GM23248 (cell line): Measurements from ENCODE around the gene ATP5PO. TPM values are rescaled to one million over a fixed set of nuclear protein-coding genes. Genes with fewer than 3 reads are reported as not detected.

ENCODE experiments used
- DNase-seq: peaks from one replicate; pipeline ENCODE4 v3.0.0-alpha.2; 2015
- H2AFZ ChIP-seq: fragments of 200-600 bp; sonication (generic); 2 replicates; pipeline ENCODE4 v1.6.1; 2016; ENCODE audit warnings: antibody characterized with exemption
- H3F3A ChIP-seq: fragments of 200-600 bp; sonication (generic); 2 replicates; pipeline ENCODE4 v1.6.1; 2016; ENCODE audit warnings: mild to moderate bottlenecking, antibody characterized with exemption, mixed run types; ENCODE audit not compliant: insufficient read depth
- H3K27ac ChIP-seq: fragments of 200-600 bp; sonication (generic); 2 replicates; pipeline ENCODE4 v1.5.1; 2016; ENCODE audit warnings: mild to moderate bottlenecking
- H3K27me3 ChIP-seq: fragments of 200-600 bp; sonication (generic); replicated peaks from 2 replicates; pipeline ENCODE4 v1.6.1; 2016; ENCODE audit warnings: mild to moderate bottlenecking; ENCODE audit not compliant: insufficient read depth
- H3K36me3 ChIP-seq: fragments of 200-600 bp; sonication (generic); 2 replicates; pipeline ENCODE4 v1.6.1; 2016; ENCODE audit warnings: low read depth, mild to moderate bottlenecking
- H3K4me1 ChIP-seq: fragments of 200-600 bp; sonication (generic); 2 replicates; pipeline ENCODE4 v1.6.1; 2016; ENCODE audit warnings: mild to moderate bottlenecking; ENCODE audit not compliant: insufficient read depth
- H3K4me2 ChIP-seq: fragments of 200-600 bp; sonication (generic); one replicate; pipeline ENCODE4 v1.6.1; 2016; ENCODE audit warnings: mild to moderate bottlenecking; ENCODE audit not compliant: unreplicated experiment
- H3K4me3 ChIP-seq: fragments of 200-600 bp; sonication (generic); 2 replicates; pipeline ENCODE4 v1.5.1; 2016; ENCODE audit warnings: mild to moderate bottlenecking
- H3K79me2 ChIP-seq: fragments of 200-600 bp; sonication (generic); 2 replicates; pipeline ENCODE4 v1.6.1; 2016; ENCODE audit warnings: mild to moderate bottlenecking; ENCODE audit not compliant: insufficient read depth
- H3K9ac ChIP-seq: fragments of 200-600 bp; sonication (generic); 2 replicates; pipeline ENCODE4 v1.6.1; 2016; ENCODE audit warnings: mild to moderate bottlenecking
- H3K9me2 ChIP-seq: fragments of 200-600 bp; sonication (generic); 2 replicates; pipeline ENCODE4 v1.6.1; 2016; ENCODE audit warnings: mixed run types, mild to moderate bottlenecking, moderate library complexity; ENCODE audit not compliant: insufficient read depth
- H3K9me3 ChIP-seq: fragments of 200-600 bp; sonication (generic); one replicate; pipeline ENCODE4 v1.6.1; 2017; ENCODE audit warnings: low read depth
- H4K20me1 ChIP-seq: fragments of 200-600 bp; sonication (generic); 2 replicates; pipeline ENCODE4 v1.6.0; 2016; ENCODE audit not compliant: insufficient read depth
- EZH2 ChIP-seq: fragments of 200-600 bp; sonication (generic); IDR thresholded peaks from 2 replicates; pipeline ENCODE4 v1.6.1; 2018; ENCODE audit warnings: antibody characterized with exemption, mild to moderate bottlenecking; ENCODE audit not compliant: insufficient read depth, poor library complexity, severe bottlenecking
- EZH2phosphoT487 ChIP-seq: fragments of 200-600 bp; sonication (generic); IDR thresholded peaks from 2 replicates; pipeline ENCODE4 v1.6.1; 2018; ENCODE audit warnings: antibody characterized with exemption, moderate library complexity, mild to moderate bottlenecking, low read depth; ENCODE audit not compliant: insufficient read depth
- WGBS, 2 experiments: methylation state at CpG; one replicate each; pipeline ENCODE4 v1.1.6; 2015 to 2017; ENCODE audit warnings: low lambda C conversion rate in 2 of 2, low coverage in 1 of 2; ENCODE audit errors: missing lambda C conversion rate in 2 of 2; 5-methylcytosine and 5-hydroxymethylcytosine counted together
- in situ Hi-C: fragments of 300-500 bp; cut with MboI; formaldehyde crosslinking; loops from 2 replicates; pipeline ENCODE4 v1.15.0; 2020
- polyA plus RNA-seq: library from polyadenylated mRNA; unstranded; fragments of >200 nt; fragmentation: Nextera tagmentation; extraction: Ambion mirVana; gene quantifications from 2 replicates; pipeline ENCODE4 v1.2.1, GENCODE V29; 2016
- total RNA-seq: library from RNA; depleted of rRNA; stranded (reverse); fragments of >200 nt; shearing (Covaris generic); gene quantifications from 2 replicates; pipeline ENCODE4 v1.2.3, GENCODE V29; 2014

Gene ATP5PO
- total and polyA plus RNA-seq, 2 experiments from 2014 or later, result 122 to 237 TPM

- no peaks in the 10 kb centered on the region for H3K27me3 ChIP-seq
- no peak overlapping the region for H3K4me2 ChIP-seq
- peaks cover 26% of the 10 kb centered on the region for H3K79me2 ChIP-seq
- H3K9ac ChIP-seq, result no peak overlapping the region
- no peak for DNase-seq
- H4K20me1 ChIP-seq, result no peaks in the 10 kb centered on the region
- H3F3A ChIP-seq, result no peaks in the 10 kb centered on the region
- H3K9me3 ChIP-seq, result no peaks in the 10 kb centered on the region
- TF ChIP-seq EZH2phosphoT487, result no peak
- TF ChIP-seq EZH2, result no peak
- H3K27ac ChIP-seq, result no peak overlapping the region
- 90 to 96% methylated on average over 6 of the region's 6 CpGs for WGBS, 2 experiments
- in situ Hi-C loops, result loop anchor here (25.0 kb wide), 1 partner anchor 728 kb away; no protein-coding TSS in a partner anchor
- no peak overlapping the region for H3K4me3 ChIP-seq
- H2AFZ ChIP-seq, result no peak overlapping the region
- H3K4me1 ChIP-seq, result peaks cover 8% of the 10 kb centered on the region; the same call in 1 of the 2 replicates
- no peaks in the 10 kb centered on the region for H3K9me2 ChIP-seq
- peaks cover 58% of the 10 kb centered on the region for H3K36me3 ChIP-seq
These were observed 5.8 kb downstream of the ATP5PO start for GRCh38 chr21:33909756-33910155.

DNA sequence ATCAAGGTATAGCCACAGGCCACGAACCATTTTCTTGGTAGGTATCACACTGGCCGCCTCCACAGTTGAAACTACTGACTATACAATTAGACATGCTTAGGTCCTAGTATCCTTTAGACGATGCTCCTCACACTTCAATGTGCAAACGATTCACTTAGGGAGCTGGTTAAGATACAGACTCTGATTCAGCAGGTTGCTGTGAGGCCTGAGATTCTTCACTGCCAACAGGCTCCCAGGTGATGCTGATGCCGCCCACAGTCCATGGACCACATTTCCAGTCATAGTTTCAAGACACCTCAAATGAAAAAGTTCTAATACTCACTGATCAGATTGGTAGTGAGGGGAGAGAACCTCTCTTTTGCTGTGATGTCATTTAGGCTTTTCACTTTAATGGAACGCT lies 6.8 kb downstream of the ATP5PO start:
- Histone ChIP-seq H3K4me1 (no peaks in the 10 kb centered on the region), H4K20me1 (no peaks in the 10 kb centered on the region), H3K9ac (no peak overlapping the region), H3K79me2 (peaks cover 16% of the 10 kb centered on the region), H3K36me3 (peaks cover 58% of the 10 kb centered on the region), H2AFZ (no peak overlapping the region), H3K9me3 (no peaks in the 10 kb centered on the region), H3K4me3 (no peak overlapping the region), H3F3A (no peaks in the 10 kb centered on the region), H3K4me2 (no peak overlapping the region), H3K27me3 (no peaks in the 10 kb centered on the region), H3K9me2 (no peaks in the 10 kb centered on the region), H3K27ac (no peak overlapping the region)
- in situ Hi-C loops, result loop anchor here (25.0 kb wide), 1 partner anchor 729 kb away; no protein-coding TSS in a partner anchor
- no peak for TF ChIP-seq EZH2phosphoT487
- TF ChIP-seq EZH2, result no peak
- WGBS, 2 experiments, result 73 to 76% methylated on average over 6 of the region's 6 CpGs
- no peak for DNase-seq

- peaks cover 20% of the 10 kb centered on the region for H3F3A ChIP-seq
- no peak overlapping the region for H3K4me3 ChIP-seq
- peaks cover 31% of the 10 kb centered on the region for H3K36me3 ChIP-seq
- no peak overlapping the region for H2AFZ ChIP-seq
- peaks cover 10% of the 10 kb centered on the region for H3K4me1 ChIP-seq
- H3K27me3 ChIP-seq, result no peaks in the 10 kb centered on the region
- H4K20me1 ChIP-seq, result no peaks in the 10 kb centered on the region
- no peaks in the 10 kb centered on the region for H3K79me2 ChIP-seq
- no peak overlapping the region for H3K4me2 ChIP-seq
- no peaks in the 10 kb centered on the region for H3K9me3 ChIP-seq
- in situ Hi-C loops, result loop anchor here (25.0 kb wide), 1 partner anchor 733 kb away; no protein-coding TSS in a partner anchor
- no peak for DNase-seq
- H3K27ac ChIP-seq, result no peak overlapping the region
- no peaks in the 10 kb centered on the region for H3K9me2 ChIP-seq
- TF ChIP-seq EZH2, result no peak
- TF ChIP-seq EZH2phosphoT487, result no peak
- H3K9ac ChIP-seq, result no peak overlapping the region
- WGBS, 2 experiments, result 84% methylated on average over 5 of the region's 5 CpGs
These were observed 11.6 kb downstream of the ATP5PO start for GRCh38 chr21:33904041-33904440.

DNA sequence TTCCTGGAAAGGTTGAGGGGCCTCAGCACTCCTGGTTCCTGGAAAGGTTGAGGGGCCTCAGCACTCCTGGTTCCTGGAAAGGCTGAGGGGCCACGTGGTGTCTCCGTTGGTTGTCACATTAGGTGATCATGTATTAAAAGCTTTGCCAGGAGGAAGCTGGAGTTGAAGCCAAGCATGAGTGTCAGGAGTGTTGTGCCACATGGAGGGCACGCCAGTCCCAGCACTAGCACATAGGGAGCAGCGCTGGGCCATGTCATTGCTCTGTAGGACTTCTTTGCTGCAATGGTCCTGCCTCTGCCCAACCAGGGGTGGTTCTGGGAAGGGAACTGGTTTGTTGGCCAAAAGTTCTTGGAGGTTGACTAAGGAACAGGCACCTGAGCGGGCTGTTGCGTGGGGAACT lies 13.3 kb downstream of the ATP5PO start:
- Histone ChIP-seq H3K4me3 (no peak overlapping the region), H3K79me2 (no peaks in the 10 kb centered on the region), H3K4me2 (no peak overlapping the region), H3K9me2 (no peaks in the 10 kb centered on the region), H3F3A (peaks cover 20% of the 10 kb centered on the region), H3K36me3 (peaks cover 16% of the 10 kb centered on the region), H3K4me1 (peaks cover 18% of the 10 kb centered on the region), H2AFZ (no peak overlapping the region), H3K9ac (no peak overlapping the region), H3K27ac (no peak overlapping the region), H3K27me3 (no peaks in the 10 kb centered on the region), H3K9me3 (no peaks in the 10 kb centered on the region), H4K20me1 (no peaks in the 10 kb centered on the region)
- WGBS, 2 experiments, result 85 to 90% methylated on average over 6 of the region's 6 CpGs
- no peak for TF ChIP-seq EZH2
- no peak for TF ChIP-seq EZH2phosphoT487
- no peak for DNase-seq
- in situ Hi-C loops, result loop anchor here (25.0 kb wide), 1 partner anchor 735 kb away; no protein-coding TSS in a partner anchor
